OCI-LY3 (cell line): ENCODE data around the gene RGR.

Experiments
- H2AFZ ChIP-seq: fragments of 200-600, 300-600 bp; shearing (Covaris generic); 2 replicates; pipeline ENCODE4 v1.6.0; 2014; ENCODE audit warnings: antibody characterized with exemption, low read depth, low read length
- H3K27ac ChIP-seq: fragments of 200-600, 300-600 bp; sonication (generic); 2 replicates; pipeline ENCODE4 v1.5.1; 2014; ENCODE audit warnings: mild to moderate bottlenecking, low read length, moderate library complexity, mixed read lengths
- H3K27me3 ChIP-seq: fragments of 200-600, 300-600 bp; sonication (generic); 2 replicates; pipeline ENCODE4 v1.6.1; 2014; ENCODE audit warnings: low read depth, low read length, mixed read lengths
- H3K36me3 ChIP-seq: fragments of 200-600, 300-600 bp; sonication (generic); replicated peaks from 2 replicates; pipeline ENCODE3; 2014; ENCODE audit warnings: low read depth, low read length, mixed read lengths
- H3K4me1 ChIP-seq: fragments of 300-600, 200-600 bp; sonication (generic); 2 replicates; pipeline ENCODE4 v1.6.1; 2014; ENCODE audit warnings: low read length, mixed read lengths
- H3K4me2 ChIP-seq: fragments of 200-600, 300-600 bp; sonication (generic); 2 replicates; pipeline ENCODE4 v1.6.1; 2014; ENCODE audit warnings: low read length, mixed read lengths
- H3K4me3 ChIP-seq: fragments of 300-600, 200-600 bp; sonication (generic); 2 replicates; pipeline ENCODE4 v1.5.1; 2014; ENCODE audit warnings: antibody characterized with exemption, mild to moderate bottlenecking, low read length, moderate library complexity
- H3K79me2 ChIP-seq: fragments of 300-600, 200-600 bp; shearing (Covaris generic); 2 replicates; pipeline ENCODE4 v1.6.1; 2014; ENCODE audit warnings: mild to moderate bottlenecking, low read length, mixed read lengths
- H3K9ac ChIP-seq: fragments of 300-600, 200-600 bp; shearing (Covaris generic); 2 replicates; pipeline ENCODE4 v1.6.0; 2014; ENCODE audit warnings: mild to moderate bottlenecking, low read length, moderate library complexity
- H3K9me3 ChIP-seq: fragments of 200-600, 300-600 bp; shearing (Covaris generic); 2 replicates; pipeline ENCODE4 v1.6.1; 2014; ENCODE audit warnings: low read length, mixed read lengths; ENCODE audit not compliant: insufficient read depth
- H4K20me1 ChIP-seq: fragments of 200-600, 300-600 bp; sonication (generic); 2 replicates; pipeline ENCODE4 v1.6.1; 2016; ENCODE audit warnings: low read length, mixed read lengths; ENCODE audit not compliant: insufficient read depth
- CTCF ChIP-seq: fragments of 200-600, 300-600 bp; sonication (generic); IDR thresholded peaks from 2 replicates; pipeline ENCODE4 v1.5.1; 2014; ENCODE audit warnings: antibody characterized with exemption, low read length, low read depth
- EZH2phosphoT487 ChIP-seq: fragments of 200-600 bp; shearing (Covaris generic); IDR thresholded peaks from 2 replicates; pipeline ENCODE4 v1.6.1; 2018; ENCODE audit warnings: antibody characterized with exemption, mixed run types, low read depth

Gene RGR

DNA sequence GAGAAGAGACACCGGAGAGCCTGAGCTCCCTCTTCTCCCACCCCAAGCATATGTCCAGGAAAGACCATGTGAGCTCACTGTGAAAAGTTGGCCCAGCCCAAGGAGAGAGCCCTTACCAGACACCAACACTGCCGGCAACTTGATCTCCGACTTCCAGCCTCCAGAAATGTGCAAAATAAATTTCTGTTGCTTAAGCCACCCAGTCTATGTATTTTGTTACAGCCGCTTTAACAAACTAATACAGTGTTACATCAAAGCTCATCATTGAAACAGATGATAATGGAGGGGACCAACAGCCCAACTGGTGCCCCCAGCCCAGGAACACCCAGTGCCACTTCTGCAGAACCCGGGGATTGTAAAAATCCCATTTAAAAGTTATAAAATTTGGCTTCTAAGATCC, 18.9 kb downstream of the RGR start:
- Histone ChIP-seq H3K4me1 (peaks cover 15% of the 10 kb centered on the region), H3K27ac (no peak overlapping the region), H3K79me2 (no peaks in the 10 kb centered on the region), H4K20me1 (no peaks in the 10 kb centered on the region), H2AFZ (no peak overlapping the region), H3K4me3 (no peak overlapping the region), H3K4me2 (no peak overlapping the region), H3K9me3 (no peaks in the 10 kb centered on the region), H3K27me3 (peaks cover 10% of the 10 kb centered on the region; the same call in 1 of the 2 replicates), H3K9ac (no peak overlapping the region), H3K36me3 (no peaks in the 10 kb centered on the region)
- TF ChIP-seq CTCF (no peak), EZH2phosphoT487 (no peak)

DNA sequence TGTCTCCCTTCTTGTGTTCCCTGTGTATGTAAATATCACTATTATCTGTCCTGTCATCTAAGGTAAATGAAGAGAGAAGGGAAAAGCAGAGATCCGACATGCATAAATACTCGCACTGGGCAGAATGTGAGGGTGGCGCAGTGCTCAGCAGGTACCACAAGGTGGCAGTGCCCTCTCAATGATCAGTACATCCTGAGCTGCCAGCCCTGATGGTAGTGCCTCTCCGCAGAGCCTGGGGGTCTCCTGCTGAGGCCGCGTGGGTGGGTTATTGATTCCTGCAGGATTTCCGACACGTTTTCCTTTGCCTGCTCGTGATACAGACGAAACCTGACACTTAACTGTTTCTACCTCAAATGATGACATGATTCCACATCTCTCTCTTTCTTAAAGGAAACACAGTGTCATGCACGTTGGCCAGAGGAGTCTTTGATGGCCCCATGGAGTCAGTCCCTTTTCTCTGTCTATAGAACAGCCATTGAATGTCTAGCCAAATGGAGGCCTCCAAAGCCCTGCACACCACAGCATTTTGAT, 19.8 kb downstream of the RGR start:
- H3K27ac ChIP-seq: no peak overlapping the region

DNA sequence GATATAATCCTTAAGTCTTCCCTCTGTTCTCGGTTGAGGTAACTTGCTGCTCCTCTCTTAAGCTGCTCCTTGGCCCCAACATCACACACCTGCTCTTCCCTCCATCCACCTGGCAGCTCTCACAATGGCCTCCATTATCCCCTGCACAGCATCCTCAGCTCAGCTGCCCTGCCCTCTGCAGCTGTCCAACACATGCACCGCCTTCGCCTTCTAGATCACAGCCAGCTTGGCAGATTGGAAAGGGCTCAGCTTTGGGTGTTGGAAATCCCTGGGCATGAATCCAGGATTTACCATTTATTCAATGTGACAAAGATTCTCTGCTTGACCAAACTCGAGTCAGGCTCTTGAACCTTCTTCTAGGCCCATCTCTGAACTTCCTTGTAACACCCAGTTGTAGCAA, 20.6 kb downstream of the RGR start:
- H3K79me2 ChIP-seq: no peaks in the 10 kb centered on the region
- H3K9me3 ChIP-seq: no peaks in the 10 kb centered on the region
- TF ChIP-seq CTCF: no peak
- no peak for TF ChIP-seq EZH2phosphoT487
- no peak overlapping the region for H3K9ac ChIP-seq
- H3K4me3 ChIP-seq: no peak overlapping the region
- H3K4me2 ChIP-seq: no peak overlapping the region
- H4K20me1 ChIP-seq: no peaks in the 10 kb centered on the region
- peaks cover 15% of the 10 kb centered on the region for H3K4me1 ChIP-seq
- H3K36me3 ChIP-seq: no peaks in the 10 kb centered on the region
- H2AFZ ChIP-seq: no peak overlapping the region
- H3K27me3 ChIP-seq: peaks cover 17% of the 10 kb centered on the region
- H3K27ac ChIP-seq: no peak overlapping the region

More for the DNA sequence above, 19.8 kb downstream of the RGR start:
- Histone ChIP-seq H3K27me3 (peaks cover 17% of the 10 kb centered on the region), H3K79me2 (no peaks in the 10 kb centered on the region), H3K4me1 (peaks cover 15% of the 10 kb centered on the region), H2AFZ (no peak overlapping the region), H3K9ac (no peak overlapping the region), H4K20me1 (no peaks in the 10 kb centered on the region), H3K9me3 (no peaks in the 10 kb centered on the region), H3K4me2 (peak overlapping the region; percentile 45), H3K4me3 (no peak overlapping the region), H3K36me3 (no peaks in the 10 kb centered on the region)
- TF ChIP-seq EZH2phosphoT487: no peak
- peak; percentile 85 for TF ChIP-seq CTCF

GRCh38 chr10:84267503-84268126, 22.8 kb downstream of the RGR start:
- Histone ChIP-seq H2AFZ (no peak overlapping the region), H3K27me3 (peaks cover 17% of the 10 kb centered on the region), H3K9ac (no peak overlapping the region), H3K36me3 (no peaks in the 10 kb centered on the region), H3K4me1 (peaks cover 15% of the 10 kb centered on the region), H3K4me2 (peak overlapping the region; percentile 40), H3K4me3 (no peak overlapping the region; the same call in 1 of the 2 replicates), H3K27ac (no peak overlapping the region), H3K79me2 (no peaks in the 10 kb centered on the region), H4K20me1 (no peaks in the 10 kb centered on the region), H3K9me3 (no peaks in the 10 kb centered on the region)
- TF ChIP-seq CTCF (peak; percentile 86), EZH2phosphoT487 (no peak)
